ENCODE data around the gene TIMM29. TPM values are rescaled to one million over a fixed set of nuclear protein-coding genes. Genes with fewer than 3 reads are reported as not detected.

Gene TIMM29
- total RNA-seq, 1 experiment from 2014 or later, result 23.4 TPM

DNA sequence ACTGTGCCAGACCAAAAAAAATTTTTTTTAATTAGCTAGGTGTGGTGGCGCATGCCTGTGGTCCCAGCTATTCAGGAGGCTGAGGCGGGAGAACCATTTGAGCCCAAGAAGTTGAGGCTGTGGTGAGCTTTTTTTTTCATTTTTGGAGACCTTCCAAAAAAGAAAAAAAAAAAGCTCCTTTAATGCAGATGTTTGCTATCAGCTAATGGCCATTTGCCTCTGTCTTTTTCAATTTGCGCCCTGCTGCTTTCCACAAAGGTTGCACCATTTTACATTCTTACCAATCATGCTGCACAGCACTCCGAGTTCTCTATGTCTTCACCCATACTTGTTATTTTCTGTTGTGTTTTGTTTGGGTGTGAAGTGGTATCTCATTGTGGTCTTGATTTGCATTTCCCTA, 16.7 kb downstream of the TIMM29 start:
- WGBS (ENCODE audit: extremely low coverage, insufficient read length, low lambda C conversion rate), result no CpG with 5 or more reads among the region's 4 CpGs
- Histone ChIP-seq H3K79me1 (ENCODE audit: insufficient read depth, low read depth, low read length, poor library complexity, severe bottlenecking) (no peaks in the 10 kb centered on the region), H3K23me2 (ENCODE audit: insufficient read length, low read depth, low read length, poor library complexity, severe bottlenecking) (no peaks in the 10 kb centered on the region), H2BK120ac (ENCODE audit: low read depth, low read length, poor library complexity, severe bottlenecking) (no peak overlapping the region), H2BK12ac (ENCODE audit: insufficient read length, low read depth, low read length) (no peak overlapping the region), H2AFZ (ENCODE audit: low read length) (no peak overlapping the region), H4K8ac (replicated peaks; ENCODE audit: insufficient read length, low read depth, low read length) (no peak overlapping the region), H4K20me1 (ENCODE audit: control insufficient read depth, insufficient read depth, insufficient read length) (no peaks in the 10 kb centered on the region), H3K4me1 (ENCODE audit: insufficient read depth, low read length) (no peaks in the 10 kb centered on the region), H3K79me2 (ENCODE audit: insufficient read depth, low read length) (no peaks in the 10 kb centered on the region), H2BK5ac (ENCODE audit: insufficient read length, low read length) (no peak overlapping the region), H2BK20ac (ENCODE audit: low read depth, low read length, poor library complexity, severe bottlenecking) (no peak overlapping the region), H4K5ac (ENCODE audit: insufficient read length, low read depth, low read length) (no peak overlapping the region), H4K91ac (ENCODE audit: insufficient read length, low read depth, low read length) (no peak overlapping the region), H3T11ph (ENCODE audit: low read length) (no peak overlapping the region), H3K4ac (ENCODE audit: low read depth, low read length) (no peak overlapping the region), H3K56ac (ENCODE audit: insufficient read length, low read depth, low read length) (no peak overlapping the region), H3K27ac (ENCODE audit: insufficient read length, low read depth, low read length) (no peak overlapping the region), H3K9ac (ENCODE audit: extremely low read depth, insufficient read length, low read length) (no peak overlapping the region), H3K27me3 (ENCODE audit: insufficient read depth, low read length) (no peaks in the 10 kb centered on the region), H3K18ac (ENCODE audit: insufficient read length, low read depth, low read length) (no peak overlapping the region), H3K23ac (ENCODE audit: insufficient read length, low read depth, low read length) (no peak overlapping the region), H2AK5ac (ENCODE audit: insufficient read length, low read length) (no peak overlapping the region), H2BK15ac (ENCODE audit: low read depth, low read length) (no peak overlapping the region), H3K9me3 (ENCODE audit: control insufficient read depth, low read depth, low read length) (no peaks in the 10 kb centered on the region), H3K4me2 (ENCODE audit: insufficient read depth, insufficient read length, low read length) (no peak overlapping the region), H3K14ac (ENCODE audit: insufficient read depth, low read length) (no peak overlapping the region)
- no peaks in the 10 kb centered on the region for H3K36me3 Mint-ChIP-seq (ENCODE audit: insufficient read depth in 1 of 3, low read depth in 3 of 3)
- no peaks in the 10 kb centered on the region for H3K27me3 Mint-ChIP-seq (ENCODE audit: low read depth)
- peaks cover 6% of the 10 kb centered on the region in 2 experiments; a peak in 1 of 4 replicates for H3K4me1 Mint-ChIP-seq
- H3K4me3 Mint-ChIP-seq, result no peak overlapping the region
- H3K9me3 Mint-ChIP-seq, result no peaks in the 10 kb centered on the region
- no peak overlapping the region for H3K27ac Mint-ChIP-seq
- DNase-seq, result no peak
- no peak for TF ChIP-seq CTCF (conservative IDR thresholded peaks at IDR 0.05)
